SK-N-SH (cell line): Measurements from ENCODE around the gene ZNF827.

Source experiments
- CTCF ChIP-seq: fragments of 200-600 bp; sonication (generic); IDR thresholded peaks from 2 replicates; pipeline ENCODE4 v1.6.1; 2017; ENCODE audit warnings: antibody characterized with exemption, mild to moderate bottlenecking, moderate library complexity
- EP300 ChIP-seq, 2 experiments: IDR thresholded peaks; 2 replicates each; pipeline versions ENCODE4 v1.4.0 to v1.6.1; 2012; ENCODE audit warnings: borderline replicate concordance in 1 of 2, low read depth in 1 of 2, low read length in 1 of 2
- EZH2phosphoT487 ChIP-seq: fragments of 200-600 bp; sonication (generic); IDR thresholded peaks from 2 replicates; pipeline ENCODE4 v1.6.1; 2017; ENCODE audit warnings: low read depth, mixed run types, mild to moderate bottlenecking, antibody characterized with exemption, moderate library complexity, borderline replicate concordance
- FOXM1 ChIP-seq: IDR thresholded peaks from 2 replicates; pipeline ENCODE4 v1.4.0; 2012; ENCODE audit warnings: low read depth, mild to moderate bottlenecking
- JUND ChIP-seq: IDR thresholded peaks from 2 replicates; pipeline ENCODE4 v1.4.0; 2012
- MAX ChIP-seq: IDR thresholded peaks from 2 replicates; pipeline ENCODE4 v1.4.0; 2012; ENCODE audit warnings: low read depth
- NFIC ChIP-seq: IDR thresholded peaks from 2 replicates; pipeline ENCODE4 v1.4.0; 2012; ENCODE audit warnings: borderline replicate concordance
- POLR2AphosphoS5 ChIP-seq: IDR thresholded peaks from 2 replicates; pipeline ENCODE4 v1.6.1; 2012; ENCODE audit warnings: low read depth, low read length
- RAD21 ChIP-seq: IDR thresholded peaks from 2 replicates; pipeline ENCODE4 v1.6.1; 2012; ENCODE audit warnings: mild to moderate bottlenecking, low read length
- REST ChIP-seq: IDR thresholded peaks from 2 replicates; pipeline ENCODE4 v1.6.1; 2012; ENCODE audit warnings: mild to moderate bottlenecking, low read depth, low read length, moderate library complexity
- RXRA ChIP-seq: IDR thresholded peaks from 2 replicates; pipeline ENCODE4 v1.4.0; 2012; ENCODE audit warnings: low read depth, mild to moderate bottlenecking, borderline replicate concordance
- SMC3 ChIP-seq: IDR thresholded peaks from 2 replicates; pipeline ENCODE4 v1.6.1; 2012; ENCODE audit warnings: low read depth, low read length, improper control_type of control experiment
- YY1 ChIP-seq: IDR thresholded peaks from 2 replicates; pipeline ENCODE4 v1.4.0; 2012; ENCODE audit warnings: low read depth, mild to moderate bottlenecking

GRCh38 chr4:145766273-145766672 lies 172.3 kb downstream of the ZNF827 start:
- no peak for TF ChIP-seq FOXM1
- no peak for TF ChIP-seq RXRA
- no peak for TF ChIP-seq CTCF
- no peak for TF ChIP-seq RAD21
- no peak for TF ChIP-seq REST
- TF ChIP-seq EP300 (IDR thresholded peaks at IDR 0.05; ENCODE audit: borderline replicate concordance in 1 of 2, low read depth in 1 of 2, low read length in 1 of 2), result no peak
- TF ChIP-seq YY1, result no peak
- no peak for TF ChIP-seq MAX
- TF ChIP-seq EZH2phosphoT487, result no peak
- no peak for TF ChIP-seq JUND
- TF ChIP-seq NFIC, result no peak
- TF ChIP-seq POLR2AphosphoS5, result no peak
- no peak for TF ChIP-seq SMC3
